H1 (cell line): ENCODE measurements around the gene PRICKLE1. TPM values are rescaled to one million over a fixed set of nuclear protein-coding genes. Genes with fewer than 3 reads are reported as not detected.

Source experiments
- CTCF ChIA-PET: fragments of 300-600 bp; sonication (Branson Sonifier 250); formaldehyde crosslinking; loops from one replicate; lab custom pipeline; 2021; ENCODE audit not compliant: partially characterized antibody; lab: Charles Lee
- POLR2A ChIA-PET: fragments of 300-600 bp; sonication (Branson Sonifier 250); formaldehyde crosslinking; loops from one replicate; lab custom pipeline; 2021; ENCODE audit warnings: inconsistent platforms; ENCODE audit not compliant: partially characterized antibody; lab: Charles Lee
- DNase-seq, 2 experiments: peaks; one replicate each; pipeline versions ENCODE4 v3.0.0 to v3.0.0-alpha.2; 2010 to 2022; ENCODE audit warnings: low spot score in 2 of 2, low read depth in 1 of 2, mixed read lengths in 1 of 2
- FAIRE-seq: peaks from 2 replicates; lab custom pipeline; 2011; peaks lifted over from hg19 to GRCh38; lab: Jason Lieb, UNC
- H2AFZ ChIP-seq: 2 replicates; pipeline ENCODE4 v1.8.1; 2012; ENCODE audit warnings: low read length, inconsistent platforms
- H2AK5ac ChIP-seq: 2 replicates; pipeline ENCODE4 v1.6.1; 2013; ENCODE audit warnings: low read depth, low read length
- H2BK120ac ChIP-seq: replicated peaks from 2 replicates; pipeline ENCODE3; 2013; ENCODE audit warnings: low read depth, low read length, inconsistent platforms
- H2BK12ac ChIP-seq: 2 replicates; pipeline ENCODE4 v1.6.1; 2013; ENCODE audit warnings: low read depth, low read length
- H2BK15ac ChIP-seq: 2 replicates; pipeline ENCODE4 v1.6.1; 2013; ENCODE audit warnings: low read length
- H2BK20ac ChIP-seq: 2 replicates; pipeline ENCODE4 v1.6.1; 2013; ENCODE audit warnings: low read length
- H2BK5ac ChIP-seq: 2 replicates; pipeline ENCODE4 v1.6.1; 2013; ENCODE audit warnings: low read depth, low read length
- H3K14ac ChIP-seq: 2 replicates; pipeline ENCODE4 v1.6.1; 2013; ENCODE audit warnings: inconsistent platforms; ENCODE audit not compliant: insufficient read length
- H3K18ac ChIP-seq: 2 replicates; pipeline ENCODE4 v1.6.1; 2013; ENCODE audit warnings: low read length; ENCODE audit errors: extremely low read depth
- H3K23ac ChIP-seq: 2 replicates; pipeline ENCODE4 v1.6.1; 2013; ENCODE audit warnings: inconsistent platforms; ENCODE audit not compliant: insufficient read length
- H3K23me2 ChIP-seq: 2 replicates; pipeline ENCODE4 v1.6.1; 2013; ENCODE audit warnings: low read depth, low read length
- H3K27ac ChIP-seq: 2 replicates; pipeline ENCODE4 v1.6.1; 2011; ENCODE audit warnings: low read depth, low read length, inconsistent platforms
- H3K27me3 ChIP-seq, 4 experiments: replicated peaks in 1 of 4; 1 replicate in 1 of 4; 2 replicates in 3 of 4; pipeline versions ENCODE4 v1.6.1 to v1.8.1; 2011 to 2013; ENCODE audit warnings: low read length in 3 of 4, mild to moderate bottlenecking in 3 of 4, inconsistent platforms in 2 of 4, mixed read lengths in 2 of 4, moderate library complexity in 1 of 4; ENCODE audit not compliant: control insufficient read depth in 3 of 4, insufficient read depth in 3 of 4; ENCODE audit errors: extremely low read depth in 1 of 4
- H3K36me3 ChIP-seq, 4 experiments: 2 replicates each; pipeline versions ENCODE4 v1.6.1 to v1.8.1; 2011 to 2013; ENCODE audit warnings: mild to moderate bottlenecking in 4 of 4, low read length in 3 of 4, moderate library complexity in 2 of 4, control low read depth in 1 of 4, inconsistent platforms in 1 of 4; ENCODE audit not compliant: insufficient read depth in 4 of 4, control insufficient read depth in 2 of 4
- H3K4ac ChIP-seq: replicated peaks from 2 replicates; pipeline ENCODE3; 2013; ENCODE audit warnings: low read length, low read depth, mixed read lengths, inconsistent platforms; ENCODE audit not compliant: insufficient read length
- H3K4me1 ChIP-seq, 4 experiments: replicated peaks in 1 of 4; 1 replicate in 1 of 4; 2 replicates in 3 of 4; pipeline versions ENCODE4 v1.6.1 to v1.8.1; 2011 to 2013; ENCODE audit warnings: low read length in 3 of 4, inconsistent platforms in 2 of 4, mixed read lengths in 1 of 4; ENCODE audit not compliant: insufficient read depth in 4 of 4, control insufficient read depth in 3 of 4
- H3K4me2 ChIP-seq, 2 experiments: 2 replicates each; pipeline versions ENCODE4 v1.6.1 to v1.8.1; 2011 to 2013; ENCODE audit warnings: low read depth in 2 of 2, low read length in 2 of 2, control low read depth in 1 of 2, inconsistent platforms in 1 of 2, mild to moderate bottlenecking in 1 of 2; ENCODE audit not compliant: insufficient read depth in 1 of 2
- H3K4me3 ChIP-seq, 4 experiments: fragments of 200-600, 300-600 bp in 1 of 4; sonication (generic), shearing (Covaris generic), sonication (Bioruptor Twin) in 1 of 4; 2 replicates each; pipeline versions ENCODE4 v1.5.1 to v1.8.1; 2011 to 2016; ENCODE audit warnings: low read length in 4 of 4, low read depth in 3 of 4, control low read depth in 2 of 4, inconsistent platforms in 2 of 4, mild to moderate bottlenecking in 2 of 4, mixed read lengths in 1 of 4, moderate library complexity in 1 of 4; ENCODE audit not compliant: insufficient read depth in 2 of 4; ENCODE audit errors: extremely low read depth in 1 of 4
- H3K56ac ChIP-seq: replicated peaks from 2 replicates; pipeline ENCODE3; 2013; ENCODE audit warnings: low read depth, mild to moderate bottlenecking, mixed read lengths, low read length, inconsistent platforms; ENCODE audit not compliant: insufficient read length
- H3K79me1 ChIP-seq: 2 replicates; pipeline ENCODE4 v1.6.1; 2013; ENCODE audit warnings: low read depth, low read length, control low read depth
- H3K79me2 ChIP-seq, 2 experiments: 2 replicates each; pipeline versions ENCODE4 v1.6.1 to v1.8.1; 2012 to 2013; ENCODE audit warnings: low read length in 2 of 2, mild to moderate bottlenecking in 2 of 2, inconsistent platforms in 1 of 2; ENCODE audit not compliant: insufficient read depth in 2 of 2, control insufficient read depth in 1 of 2
- H3K9ac ChIP-seq, 4 experiments: replicated peaks in 1 of 4; 1 replicate in 1 of 4; 2 replicates in 3 of 4; pipeline versions ENCODE4 v1.6.1 to v1.8.1; 2011 to 2013; ENCODE audit warnings: low read depth in 3 of 4, low read length in 3 of 4, control low read depth in 2 of 4, mild to moderate bottlenecking in 2 of 4, moderate library complexity in 2 of 4, inconsistent platforms in 1 of 4; ENCODE audit errors: extremely low read depth in 1 of 4
- H3K9me3 ChIP-seq, 2 experiments: 2 replicates each; pipeline versions ENCODE4 v1.6.1 to v1.8.1; 2012 to 2013; ENCODE audit warnings: mild to moderate bottlenecking in 2 of 2, moderate library complexity in 2 of 2, control low read depth in 1 of 2, inconsistent platforms in 1 of 2, low read depth in 1 of 2, low read length in 1 of 2, mixed read lengths in 1 of 2; ENCODE audit not compliant: insufficient read depth in 2 of 2
- H4K20me1 ChIP-seq, 2 experiments: replicated peaks in 1 of 2; 2 replicates each; pipeline versions ENCODE3 to v1.8.1; 2011 to 2013; ENCODE audit warnings: inconsistent platforms in 2 of 2, low read length in 2 of 2, mild to moderate bottlenecking in 1 of 2; ENCODE audit not compliant: insufficient read depth in 2 of 2, control insufficient read depth in 1 of 2
- H4K5ac ChIP-seq: 2 replicates; pipeline ENCODE4 v1.6.1; 2013; ENCODE audit warnings: low read length, low read depth, mixed read lengths, inconsistent platforms; ENCODE audit not compliant: insufficient read length
- H4K8ac ChIP-seq: 2 replicates; pipeline ENCODE4 v1.8.0; 2013; ENCODE audit warnings: mild to moderate bottlenecking, moderate library complexity, low read length, inconsistent platforms; ENCODE audit not compliant: insufficient read depth; ENCODE audit errors: extremely low read depth
- H4K91ac ChIP-seq: replicated peaks from 2 replicates; pipeline ENCODE3; 2013; ENCODE audit warnings: low read length, mixed read lengths, inconsistent platforms; ENCODE audit not compliant: insufficient read length
- BCL11A ChIP-seq, 2 experiments: IDR thresholded peaks; one replicate each; pipeline ENCODE4 v1.6.1; 2011; ENCODE audit warnings: low read depth in 2 of 2, low read length in 2 of 2, mild to moderate bottlenecking in 2 of 2
- HDAC6 ChIP-seq: IDR thresholded peaks from one replicate; pipeline ENCODE4 v1.7.1; 2012; ENCODE audit warnings: low read depth, mild to moderate bottlenecking, inconsistent platforms, low read length, moderate library complexity
- POLR2AphosphoS5 ChIP-seq: IDR thresholded peaks from 2 replicates; pipeline ENCODE4 v1.6.1; 2011; ENCODE audit warnings: low read depth, low read length
- POU5F1 ChIP-seq: IDR thresholded peaks from 2 replicates; pipeline ENCODE4 v1.6.1; 2011; ENCODE audit warnings: low read depth, mild to moderate bottlenecking, low read length, moderate library complexity
- RBBP5 ChIP-seq: IDR thresholded peaks from 2 replicates; pipeline ENCODE4 v1.7.1; 2012; ENCODE audit warnings: low read depth, mild to moderate bottlenecking, inconsistent platforms, low read length, moderate library complexity, borderline replicate concordance
- SIRT6 ChIP-seq: IDR thresholded peaks from one replicate; pipeline ENCODE4 v1.7.1; 2012; ENCODE audit warnings: low read length, inconsistent platforms
- SP1 ChIP-seq: IDR thresholded peaks from 2 replicates; pipeline ENCODE4 v1.6.1; 2011; ENCODE audit warnings: low read depth, low read length
- TCF12 ChIP-seq: IDR thresholded peaks from 2 replicates; pipeline ENCODE4 v1.6.1; 2011; ENCODE audit warnings: low read depth, mild to moderate bottlenecking, low read length
- WGBS, 2 experiments: shearing (Covaris generic) in 1 of 2; methylation state at CpG; one replicate each; pipeline versions ENCODE4 v1.1.6 to v1.1.7; 2013 to 2015; ENCODE audit warnings: low lambda C conversion rate in 2 of 2, mixed read lengths in 2 of 2, inconsistent platforms in 1 of 2, low coverage in 1 of 2, missing lambda C conversion rate in 1 of 2; ENCODE audit not compliant: insufficient replicate concordance in 2 of 2, insufficient coverage in 1 of 2, insufficient read length in 1 of 2; ENCODE audit errors: extremely low coverage in 1 of 2, missing lambda C conversion rate in 1 of 2; 5-methylcytosine and 5-hydroxymethylcytosine counted together
- polyA plus RNA-seq, 7 experiments: library from polyadenylated mRNA; depleted of rRNA in 3 of 7; stranded (reverse) in 5 of 7; unstranded in 2 of 7; fragments of >200 nt in 5 of 7; fragments of 200-250 nt in 2 of 7; gene quantifications; 1 replicate in 5 of 7; 2 replicates in 1 of 7; 4 replicates in 1 of 7; pipeline versions ENCODE4 v1.2.1 to v1.2.3, GENCODE V29; 2011 to 2013; ENCODE audit warnings: missing spikeins in 2 of 7, mixed read lengths in 2 of 7
- total RNA-seq: library from RNA; stranded (reverse); fragmentation: NEBNext Ultra II Directional; extraction: Animal tissue kit (Norgen Biotek cat#: 25700); gene quantifications from 2 replicates; pipeline ENCODE4 v1.2.1, GENCODE V29; 2021

Gene PRICKLE1
- total and polyA plus RNA-seq, 2 of the 8 experiments (the other 6 are each of a cell fraction or from before 2014, with no cell fraction given) = 14.0 to 22.4 TPM

DNA sequence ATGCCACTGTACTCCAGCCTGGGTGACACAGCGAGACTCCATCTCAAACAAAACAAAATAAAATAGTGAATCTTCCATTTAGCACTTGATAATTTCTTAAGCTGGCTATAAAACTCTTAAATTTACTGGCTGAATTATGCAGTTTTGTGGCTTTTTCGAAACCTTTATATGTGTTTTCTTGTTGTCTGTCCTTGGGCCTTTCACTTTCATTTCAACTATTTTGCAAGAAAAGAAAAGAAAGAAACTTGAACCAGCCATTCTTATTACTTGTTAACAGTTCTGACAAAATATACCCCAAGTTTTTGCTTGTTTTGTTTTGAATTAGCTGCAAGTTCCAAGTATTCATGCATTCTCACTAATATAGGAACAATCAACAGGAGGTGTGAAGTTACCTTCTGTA is 42.8 kb downstream of the PRICKLE1 start:
- POLR2A ChIA-PET = interaction anchor here (0.6 kb wide), 1 partner anchor 46 kb away, joined by 3 read pairs; no protein-coding TSS in a partner anchor
- Histone ChIP-seq H3K4me3 (no peak overlapping the region), H3K4me2 (no peak overlapping the region), H3K23me2 (no peaks in the 10 kb centered on the region), H3K4me1 (no peaks in the 10 kb centered on the region), H3K18ac (no peak overlapping the region), H4K5ac (no peak overlapping the region), H3K79me2 (no peaks in the 10 kb centered on the region), H4K8ac (no peak overlapping the region), H2AK5ac (no peak overlapping the region), H3K56ac (no peak overlapping the region), H3K9me3 (no peaks in the 10 kb centered on the region), H3K27me3 (peaks cover 4 to 12% (median 8%) of the 10 kb centered on the region in 4 experiments; a peak in 6 of 7 replicates), H2BK12ac (no peak overlapping the region), H4K20me1 (no peaks in the 10 kb centered on the region), H2BK5ac (no peak overlapping the region), H3K79me1 (no peaks in the 10 kb centered on the region; the same call in 1 of the 2 replicates), H2BK20ac (no peak overlapping the region), H3K9ac (no peak overlapping the region), H2BK120ac (no peak overlapping the region), H2AFZ (no peak overlapping the region), H3K27ac (no peak overlapping the region), H3K23ac (no peak overlapping the region), H3K14ac (no peak overlapping the region), H3K36me3 (no peaks in the 10 kb centered on the region), H2BK15ac (no peak overlapping the region), H3K4ac (no peak overlapping the region), H4K91ac (no peak overlapping the region)
- no peak for DNase-seq
- 91% methylated on average over 2 of the region's 2 CpGs; no CpG with 5 or more reads in 1 of the 2 experiments for WGBS, 2 experiments
- TF ChIP-seq POU5F1 (no peak), HDAC6 (no peak), BCL11A (IDR thresholded peaks at IDR 0.05; ENCODE audit: low read depth in 2 of 2, low read length in 2 of 2) (no peak), SIRT6 (no peak), RBBP5 (no peak), SP1 (no peak), POLR2AphosphoS5 (no peak), TCF12 (no peak)
- FAIRE-seq = no peak
- CTCF ChIA-PET = interaction anchor here (0.5 to 1.7 kb wide), 5 partner anchors 23 to 791 kb away, joined by 3 to 4 read pairs (median 3); no protein-coding TSS in a partner anchor
